Ovary (tissue), 3 donors: Measurements from ENCODE around the gene CRADD.

Experiments used
- CTCF ChIP-seq, 3 donors: fragments of 450-650 bp in 2 of 3; fragments of 200-600 bp in 1 of 3; IDR thresholded peaks; one replicate each; pipeline versions ENCODE4 v1.5.1 to v1.8.0; 2016 to 2022; ENCODE audit warnings: antibody characterized with exemption in 3 of 3, mild to moderate bottlenecking in 1 of 3
- EP300 ChIP-seq: sonication (generic); formaldehyde crosslinking; IDR thresholded peaks from one replicate; pipeline ENCODE4 v1.6.1; 2017; ENCODE audit warnings: antibody characterized with exemption
- POLR2A ChIP-seq: fragments of 450-650 bp; IDR thresholded peaks from one replicate; pipeline ENCODE4 v1.6.1; 2017; ENCODE audit warnings: antibody characterized with exemption, mild to moderate bottlenecking, moderate library complexity
- donor health status: DM: no; HTN: no; CAD: no.

- TF ChIP-seq CTCF (IDR thresholded peaks at IDR 0.05) (no peak), EP300 (no peak), POLR2A (no peak)
Measured at GRCh38 chr12:93857279-93857938, 180.2 kb downstream of the CRADD start.
